Stimulated activated CD8-positive, alpha-beta memory T cell treated with anti-CD3 and anti-CD28 coated beads, Interleukin-4, amount 100 ng/mL, for 1 hour (primary cell): ENCODE measurements around the gene SYNE4.

Experiments
- DNase-seq, 2 donors: peaks; one replicate each; pipeline ENCODE4 v3.0.0-alpha.2; 2020; ENCODE audit warnings: low read depth in 2 of 2, low spot score in 1 of 2

SYNE4 gene

GRCh38 chr19:36026091-36026876 lies 17.7 kb upstream of the SYNE4 start:
- DNase-seq, result no peak

- no peak for DNase-seq
These were observed 16.9 kb upstream of the SYNE4 start for GRCh38 chr19:36025541-36025940.

GRCh38 chr19:36023432-36023831 lies 14.8 kb upstream of the SYNE4 start:
- no peak for DNase-seq

GRCh38 chr19:36019061-36019670 lies 10.6 kb upstream of the SYNE4 start:
- no peak for DNase-seq

GRCh38 chr19:36014012-36014924 lies 5.7 kb upstream of the SYNE4 start, which contains the start of gene ALKBH6:
TSS of gene ALKBH6 (minus strand) at chr19:36014213. CDS start at chr19:36013397, 816 bp downstream.
- DNase-seq, result peak; percentile 95 to 98

GRCh38 chr19:36013280-36014011 lies 4.8 kb upstream of the SYNE4 start:
- no peak for DNase-seq

- DNase-seq, result no peak
These were observed 1.8 kb upstream of the SYNE4 start for GRCh38 chr19:36010402-36010801.

GRCh38 chr19:36009633-36010379 lies 1.2 kb upstream of the SYNE4 start:
- no peak for DNase-seq

- DNase-seq, result no peak
These were observed 607 bp upstream of the SYNE4 start for GRCh38 chr19:36009220-36009619.

- no peak for DNase-seq
These were observed 1.7 kb downstream of the SYNE4 start for GRCh38 chr19:36006955-36007354.

GRCh38 chr19:36003284-36003683 lies 5.3 kb downstream of the SYNE4 start:
- DNase-seq, result no peak

GRCh38 chr19:36001605-36002004 lies 7.0 kb downstream of the SYNE4 start:
- no peak for DNase-seq

GRCh38 chr19:35996777-35997176 lies 11.8 kb downstream of the SYNE4 start:
- no peak for DNase-seq

GRCh38 chr19:35995048-35995993 lies 13.3 kb downstream of the SYNE4 start, which contains the start of gene SDHAF1:
TSS of gene SDHAF1 (plus strand) at chr19:35995188. CDS start at chr19:35995275, 87 bp downstream.
- DNase-seq, result peak; percentile 86 to 88

- no peak for DNase-seq
These were observed 14.6 kb downstream of the SYNE4 start for GRCh38 chr19:35993923-35994598.

- DNase-seq, result no peak
These were observed 15.5 kb downstream of the SYNE4 start for GRCh38 chr19:35992907-35993765.

- DNase-seq, result no peak
These were observed 16.7 kb downstream of the SYNE4 start for GRCh38 chr19:35991731-35992450.
